Kidney tubule cell (primary cell): ENCODE results near the gene IMP4.
"Not testable (repeated sequence)": the region's sequence is repeated elsewhere in the genome, so short reads cannot be mapped to it uniquely, and the experiment has no call there.

Source experiments
- DNase-seq: peaks from one replicate; pipeline ENCODE4 v3.0.0-alpha.2; 2018; ENCODE audit warnings: low spot score

Gene IMP4

GRCh38 chr2:130342533-130343275, at the start of gene IMP4:
IMP4 (plus strand) TSS chr2:130342897; CDS start chr2:130342933, 36 bp downstream.
- DNase-seq, result peak; percentile 99

- no peak for DNase-seq
Measured at GRCh38 chr2:130300258-130300969, 42.3 kb upstream of the IMP4 start.

- no peak for DNase-seq
Measured at GRCh38 chr2:130300970-130301348, 41.7 kb upstream of the IMP4 start.

- DNase-seq, result no peak
Measured at GRCh38 chr2:130302164-130302886, 40.4 kb upstream of the IMP4 start.

- DNase-seq, result no peak
Measured at GRCh38 chr2:130303169-130303568, 39.5 kb upstream of the IMP4 start.

GRCh38 chr2:130304726-130305125, 38.0 kb upstream of the IMP4 start:
- no peak for DNase-seq

- no peak for DNase-seq
Measured at GRCh38 chr2:130307850-130308249, 34.8 kb upstream of the IMP4 start.

- DNase-seq, result no peak
Measured at GRCh38 chr2:130310881-130311280, 31.8 kb upstream of the IMP4 start.

- DNase-seq, result no peak
Measured at GRCh38 chr2:130313812-130314334, 28.8 kb upstream of the IMP4 start.

GRCh38 chr2:130314377-130314776, 28.3 kb upstream of the IMP4 start:
- DNase-seq, result no peak

GRCh38 chr2:130316596-130316995, 26.1 kb upstream of the IMP4 start:
- no peak for DNase-seq

- no peak for DNase-seq
Measured at GRCh38 chr2:130318906-130319305, 23.8 kb upstream of the IMP4 start.

- DNase-seq, result peak; percentile 20
Measured at GRCh38 chr2:130319536-130319935, 23.2 kb upstream of the IMP4 start.

- DNase-seq, result peak; percentile 64
Measured at GRCh38 chr2:130327703-130328527, 14.8 kb upstream of the IMP4 start.

- peak; percentile 46 for DNase-seq
Measured at GRCh38 chr2:130328710-130329109, 14.0 kb upstream of the IMP4 start.

GRCh38 chr2:130332271-130333073, 10.2 kb upstream of the IMP4 start:
- DNase-seq, result peak; percentile 77

GRCh38 chr2:130333253-130333652, 9.4 kb upstream of the IMP4 start:
- not testable (repeated sequence) for DNase-seq

GRCh38 chr2:130334026-130334425, 8.7 kb upstream of the IMP4 start:
- no peak for DNase-seq

- DNase-seq, result no peak
Measured at GRCh38 chr2:130335226-130335625, 7.5 kb upstream of the IMP4 start.

- peak; percentile 19 for DNase-seq
Measured at GRCh38 chr2:130336150-130336876, 6.4 kb upstream of the IMP4 start.
